Measurements from ENCODE around the gene KRT9. TPM values are rescaled to one million over a fixed set of nuclear protein-coding genes. Genes with fewer than 3 reads are reported as not detected.

Gene KRT9
- total RNA-seq, 1 experiment from 2014 or later: not detected

DNA sequence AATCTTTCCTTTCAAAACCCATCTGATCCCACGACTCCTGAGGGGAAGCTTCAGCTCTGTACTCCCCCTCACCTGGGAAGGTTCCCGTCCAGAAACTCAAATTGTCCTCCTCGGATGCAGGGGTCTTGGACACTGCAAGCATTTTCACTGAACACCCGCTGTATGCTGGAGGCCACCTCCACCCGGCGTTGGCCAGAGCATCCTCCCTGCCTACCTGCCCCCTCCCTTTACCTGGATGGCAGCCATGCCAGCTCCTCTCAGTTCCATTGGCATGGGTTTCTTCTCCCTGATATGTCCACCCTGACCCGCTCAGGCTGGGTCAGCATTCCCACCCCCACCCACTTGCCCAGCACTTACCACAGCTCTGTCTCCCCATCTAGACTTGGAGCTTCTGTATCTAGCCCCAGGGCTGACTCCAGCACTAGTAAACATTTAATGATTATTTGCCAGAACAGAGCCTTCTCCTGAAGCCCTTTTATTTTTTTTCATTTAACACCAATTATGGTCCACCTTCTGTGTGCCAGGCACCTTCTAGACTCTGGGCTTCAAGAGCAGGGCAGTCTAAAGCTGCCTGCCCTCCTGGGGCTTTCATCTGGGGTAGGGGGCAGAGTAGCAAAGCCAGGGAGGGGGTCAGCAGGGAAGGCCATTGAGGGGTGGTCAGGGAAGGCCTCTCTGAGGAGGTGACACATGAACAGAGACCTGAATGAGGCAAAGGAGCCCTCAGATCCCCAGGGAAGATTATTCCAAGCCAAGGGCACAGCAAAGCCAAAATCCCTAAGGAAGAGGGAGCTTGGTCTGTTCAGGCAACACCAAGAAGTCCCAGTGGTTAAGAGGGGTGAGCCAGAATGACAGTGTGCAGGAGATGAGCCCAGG, 34.9 kb downstream of the KRT9 start:
- Histone ChIP-seq H3K4me2 (ENCODE audit: low read length) (peak overlapping the region; percentile 54; the same call in 1 of the 2 replicates), H4K20me1 (ENCODE audit: low read length) (no peaks in the 10 kb centered on the region), H3F3A (ENCODE audit: low read length, unreplicated experiment) (no peaks in the 10 kb centered on the region), H3K27me3 (ENCODE audit: low read length) (no peaks in the 10 kb centered on the region), H3K4me3 (ENCODE audit: low read length) (no peak overlapping the region), H3K9me2 (replicated peaks; ENCODE audit: low read length) (no peaks in the 10 kb centered on the region), H3K36me3 (ENCODE audit: low read depth, low read length) (no peaks in the 10 kb centered on the region), H2AFZ (ENCODE audit: low read length) (no peak overlapping the region), H3K4me1 (ENCODE audit: insufficient read depth, low read length) (peaks cover 67% of the 10 kb centered on the region), H3K27ac (ENCODE audit: low read length) (0 out of 2 replicates have a peak overlapping the region, but pooled peaks have one; percentile 41), H3K79me2 (ENCODE audit: low read length) (0 out of 2 replicates have a peak, but pooled peaks cover 5% of the 10 kb centered on the region), H3K9ac (ENCODE audit: low read length) (no peak overlapping the region; the same call in 1 of the 2 replicates), H3K9me3 (ENCODE audit: low read length) (no peaks in the 10 kb centered on the region)
- POLR2A ChIA-PET (ENCODE audit: unreplicated experiment): no interaction called here
- no TSS peak for BruUV-seq (replicated peaks)
- TF ChIP-seq EZH2 (IDR thresholded peaks at IDR 0.05; ENCODE audit: low read length, unreplicated experiment): no peak
- TF ChIP-seq EZH2phosphoT487 (IDR thresholded peaks at IDR 0.05; ENCODE audit: borderline replicate concordance, low read length): no peak
- TF ChIP-seq, protein P1, sequence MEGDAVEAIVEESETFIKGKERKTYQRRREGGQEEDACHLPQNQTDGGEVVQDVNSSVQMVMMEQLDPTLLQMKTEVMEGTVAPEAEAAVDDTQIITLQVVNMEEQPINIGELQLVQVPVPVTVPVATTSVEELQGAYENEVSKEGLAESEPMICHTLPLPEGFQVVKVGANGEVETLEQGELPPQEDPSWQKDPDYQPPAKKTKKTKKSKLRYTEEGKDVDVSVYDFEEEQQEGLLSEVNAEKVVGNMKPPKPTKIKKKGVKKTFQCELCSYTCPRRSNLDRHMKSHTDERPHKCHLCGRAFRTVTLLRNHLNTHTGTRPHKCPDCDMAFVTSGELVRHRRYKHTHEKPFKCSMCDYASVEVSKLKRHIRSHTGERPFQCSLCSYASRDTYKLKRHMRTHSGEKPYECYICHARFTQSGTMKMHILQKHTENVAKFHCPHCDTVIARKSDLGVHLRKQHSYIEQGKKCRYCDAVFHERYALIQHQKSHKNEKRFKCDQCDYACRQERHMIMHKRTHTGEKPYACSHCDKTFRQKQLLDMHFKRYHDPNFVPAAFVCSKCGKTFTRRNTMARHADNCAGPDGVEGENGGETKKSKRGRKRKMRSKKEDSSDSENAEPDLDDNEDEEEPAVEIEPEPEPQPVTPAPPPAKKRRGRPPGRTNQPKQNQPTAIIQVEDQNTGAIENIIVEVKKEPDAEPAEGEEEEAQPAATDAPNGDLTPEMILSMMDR (conservative IDR thresholded peaks at IDR 0.05; ENCODE audit: low read depth, low read length): no peak
- ATAC-seq (no peak), DNase-seq (no peak)
- intact Hi-C loops (cut with micrococcal nuclease): no loop called here
- CTCF ChIA-PET: interaction anchor here (1.2 kb wide), 1 partner anchor 12 kb away, joined by 4 read pairs; no protein-coding TSS in a partner anchor

- Histone ChIP-seq H3K79me2 (ENCODE audit: low read length) (0 out of 2 replicates have a peak, but pooled peaks cover 5% of the 10 kb centered on the region), H4K20me1 (ENCODE audit: low read length) (no peaks in the 10 kb centered on the region), H3K36me3 (ENCODE audit: low read depth, low read length) (no peaks in the 10 kb centered on the region), H3K9me3 (ENCODE audit: low read length) (no peaks in the 10 kb centered on the region), H3K9me2 (replicated peaks; ENCODE audit: low read length) (no peaks in the 10 kb centered on the region), H3K4me1 (ENCODE audit: insufficient read depth, low read length) (peaks cover 60% of the 10 kb centered on the region), H3K4me3 (ENCODE audit: low read length) (no peak overlapping the region), H3K4me2 (ENCODE audit: low read length) (peak overlapping the region; percentile 54), H2AFZ (ENCODE audit: low read length) (0 out of 2 replicates have a peak overlapping the region, but pooled peaks have one; percentile 22), H3F3A (ENCODE audit: low read length, unreplicated experiment) (no peaks in the 10 kb centered on the region), H3K27me3 (ENCODE audit: low read length) (no peaks in the 10 kb centered on the region), H3K9ac (ENCODE audit: low read length) (no peak overlapping the region; the same call in 1 of the 2 replicates), H3K27ac (ENCODE audit: low read length) (peak overlapping the region; percentile 51)
- ATAC-seq: peak; percentile 19; the same call in 1 of the 2 replicates
- CTCF ChIA-PET: interaction anchor here (0.5 to 1.2 kb wide), 2 partner anchors 13 to 14 kb away, joined by 4 read pairs; no protein-coding TSS in a partner anchor
- intact Hi-C loops (cut with micrococcal nuclease): no loop called here
- POLR2A ChIA-PET (ENCODE audit: unreplicated experiment): no interaction called here
- BruUV-seq (replicated peaks): no TSS peak
- DNase-seq: peak; percentile 72
- TF ChIP-seq, protein P1 (conservative IDR thresholded peaks at IDR 0.05; ENCODE audit: low read depth, low read length): no peak
- TF ChIP-seq EZH2 (IDR thresholded peaks at IDR 0.05; ENCODE audit: low read length, unreplicated experiment) (no peak), EZH2phosphoT487 (IDR thresholded peaks at IDR 0.05; ENCODE audit: borderline replicate concordance, low read length) (no peak)
Measured at GRCh38 chr17:41535764-41536481, 35.9 kb downstream of the KRT9 start.
